NCI-H187 (cell line): ENCODE data around the gene PRPF38B.
"Not testable (repeated sequence)": the region's sequence is repeated elsewhere in the genome, so short reads cannot be mapped to it uniquely, and the experiment has no call there.

ENCODE experiments used
- DNase-seq, 2 experiments: peaks; one replicate each; lab custom pipeline; 2025; lab: John Stamatoyannopoulos, UW

The PRPF38B gene, protein sequence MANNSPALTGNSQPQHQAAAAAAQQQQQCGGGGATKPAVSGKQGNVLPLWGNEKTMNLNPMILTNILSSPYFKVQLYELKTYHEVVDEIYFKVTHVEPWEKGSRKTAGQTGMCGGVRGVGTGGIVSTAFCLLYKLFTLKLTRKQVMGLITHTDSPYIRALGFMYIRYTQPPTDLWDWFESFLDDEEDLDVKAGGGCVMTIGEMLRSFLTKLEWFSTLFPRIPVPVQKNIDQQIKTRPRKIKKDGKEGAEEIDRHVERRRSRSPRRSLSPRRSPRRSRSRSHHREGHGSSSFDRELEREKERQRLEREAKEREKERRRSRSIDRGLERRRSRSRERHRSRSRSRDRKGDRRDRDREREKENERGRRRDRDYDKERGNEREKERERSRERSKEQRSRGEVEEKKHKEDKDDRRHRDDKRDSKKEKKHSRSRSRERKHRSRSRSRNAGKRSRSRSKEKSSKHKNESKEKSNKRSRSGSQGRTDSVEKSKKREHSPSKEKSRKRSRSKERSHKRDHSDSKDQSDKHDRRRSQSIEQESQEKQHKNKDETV

GRCh38 chr1:108691942-108692723 is at the start of gene PRPF38B:
PRPF38B (plus strand) TSS chr1:108692310; CDS start chr1:108692592, 282 bp downstream.
- peak; percentile 77 to 83 for DNase-seq

GRCh38 chr1:108643492-108644335 is 48.4 kb upstream of the PRPF38B start:
- DNase-seq: peak in 1 of 2 experiments; percentile 7

DNA sequence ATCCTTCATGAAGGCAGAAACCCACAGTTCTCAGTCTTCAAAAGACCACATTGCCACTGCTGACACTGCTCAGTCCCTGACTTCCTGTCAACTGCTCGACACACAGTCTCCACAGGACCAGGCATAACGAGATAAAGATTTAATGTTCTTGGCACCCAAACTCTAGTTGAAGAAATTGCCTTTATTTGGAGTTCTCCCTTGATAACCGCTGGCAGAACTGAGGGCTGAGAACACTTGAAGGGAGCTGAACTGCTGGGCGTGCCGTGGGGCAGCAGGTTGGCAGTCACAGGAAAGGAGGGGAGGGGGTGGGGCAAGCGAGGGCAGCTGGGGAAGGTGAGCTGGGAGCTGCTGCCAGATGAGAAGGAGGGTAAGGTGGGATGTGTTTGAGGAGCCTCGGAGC is 47.1 kb upstream of the PRPF38B start:
- DNase-seq: no peak

DNA sequence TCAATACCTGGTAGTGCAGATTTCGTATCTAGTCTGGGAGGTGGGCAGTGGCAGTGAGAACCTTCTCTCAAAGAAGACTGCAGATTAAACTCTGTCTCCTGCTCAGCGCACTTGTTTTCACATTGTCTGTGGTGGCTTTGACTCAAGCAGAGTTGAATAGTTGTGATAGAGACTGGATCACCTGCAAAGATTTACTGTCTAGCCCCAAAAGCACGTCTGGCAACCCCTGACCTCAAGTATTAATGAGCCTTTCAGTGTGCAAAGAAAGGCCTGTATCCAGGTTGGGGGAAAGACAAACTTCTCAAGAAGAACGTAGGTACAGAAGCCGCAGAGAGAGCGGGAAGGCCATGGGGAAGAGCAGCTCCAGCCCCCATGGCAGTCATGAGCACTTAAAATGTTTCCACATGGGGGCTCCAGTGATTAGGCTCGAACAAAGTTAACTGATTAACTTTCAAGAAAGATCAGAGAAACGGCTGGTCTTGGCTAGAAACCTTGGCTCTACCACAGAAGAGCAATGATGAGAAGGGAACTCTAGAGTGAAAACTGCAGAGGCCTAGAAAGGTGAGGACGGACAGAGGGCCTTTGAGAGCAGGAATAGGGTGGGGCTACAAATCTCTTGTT is 46.4 kb upstream of the PRPF38B start:
- no peak for DNase-seq

DNA sequence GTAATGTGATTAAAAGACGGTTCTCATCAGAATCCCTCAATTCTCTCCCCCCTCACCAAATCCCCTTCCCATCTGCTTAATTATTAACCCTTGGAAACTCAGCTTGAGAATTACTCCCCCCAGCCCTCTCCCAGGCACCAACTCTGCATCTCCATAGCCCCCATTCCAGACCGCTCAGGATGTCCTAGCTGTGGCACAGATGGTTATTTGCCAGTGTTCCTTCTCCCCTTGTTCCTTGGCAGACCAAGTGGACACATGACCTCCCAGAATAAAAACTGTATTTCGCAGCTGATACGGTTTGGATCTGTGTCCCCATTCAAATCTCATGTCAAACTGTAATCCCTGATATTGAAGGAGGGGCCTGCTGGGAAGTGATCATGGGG is 45.9 kb upstream of the PRPF38B start:
- DNase-seq: no peak

DNA sequence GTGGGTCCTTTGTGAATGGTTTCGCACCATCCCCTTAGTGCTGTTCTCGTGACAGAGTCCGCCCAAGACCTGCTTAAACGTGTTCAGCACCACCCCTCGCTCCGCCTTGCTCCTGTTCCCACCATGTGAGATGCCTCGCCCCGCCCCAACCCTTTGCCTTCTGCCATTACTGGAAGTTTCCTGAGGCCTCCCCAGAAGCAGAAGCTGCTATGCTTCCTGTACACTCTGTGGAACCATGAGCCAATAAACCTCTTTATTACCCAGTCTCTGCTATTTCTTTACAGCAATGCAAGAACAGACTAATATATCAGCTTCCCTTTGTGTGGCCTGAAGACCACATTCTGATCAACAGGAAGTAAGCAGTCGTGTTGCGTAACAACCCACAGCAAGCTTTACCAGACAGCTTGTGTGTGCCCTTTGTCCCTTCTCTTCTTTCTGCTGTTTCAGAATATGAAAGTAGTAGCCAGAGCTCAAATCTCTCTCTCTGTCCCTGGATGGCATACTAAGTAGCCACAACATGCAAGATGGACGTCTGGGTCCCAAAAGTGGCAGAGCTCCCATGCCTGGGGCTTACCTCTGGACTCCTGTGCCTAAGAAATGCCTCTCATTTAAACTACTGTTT is 45.4 kb upstream of the PRPF38B start:
- DNase-seq: no peak

DNA sequence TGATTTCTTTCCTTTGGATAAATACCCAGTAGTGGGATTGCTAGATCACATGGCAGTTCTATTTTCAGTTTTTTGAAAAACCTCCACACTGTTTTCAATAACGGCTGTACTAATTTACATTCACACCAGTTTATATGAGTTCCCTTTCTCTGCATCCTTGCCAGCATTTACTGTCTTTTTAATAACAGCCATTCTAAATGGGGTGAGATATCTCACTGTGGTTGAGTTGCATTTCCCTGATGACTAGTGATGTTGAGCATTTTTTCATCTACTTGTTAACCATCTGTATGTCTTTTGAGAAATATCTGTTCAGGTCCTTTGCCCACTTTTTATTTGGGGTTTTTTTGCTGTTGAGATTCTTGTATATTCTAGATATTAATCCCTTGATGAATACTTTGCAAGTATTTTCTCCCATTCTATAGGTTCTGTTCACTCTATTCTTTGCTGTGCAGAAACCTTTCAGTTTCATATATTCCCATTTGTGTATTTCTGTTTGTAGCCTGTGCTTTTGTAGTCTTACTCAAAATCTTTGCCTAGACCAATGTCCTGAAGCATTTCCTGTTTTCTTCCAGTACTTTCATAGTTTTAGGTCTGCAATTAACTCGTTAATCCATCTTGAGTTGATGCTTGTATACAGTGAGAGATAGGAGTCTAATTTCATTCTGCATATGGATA is 38.5 kb upstream of the PRPF38B start:
- no peak for DNase-seq

GRCh38 chr1:108657356-108658080 is 34.6 kb upstream of the PRPF38B start:
- DNase-seq: no peak

DNA sequence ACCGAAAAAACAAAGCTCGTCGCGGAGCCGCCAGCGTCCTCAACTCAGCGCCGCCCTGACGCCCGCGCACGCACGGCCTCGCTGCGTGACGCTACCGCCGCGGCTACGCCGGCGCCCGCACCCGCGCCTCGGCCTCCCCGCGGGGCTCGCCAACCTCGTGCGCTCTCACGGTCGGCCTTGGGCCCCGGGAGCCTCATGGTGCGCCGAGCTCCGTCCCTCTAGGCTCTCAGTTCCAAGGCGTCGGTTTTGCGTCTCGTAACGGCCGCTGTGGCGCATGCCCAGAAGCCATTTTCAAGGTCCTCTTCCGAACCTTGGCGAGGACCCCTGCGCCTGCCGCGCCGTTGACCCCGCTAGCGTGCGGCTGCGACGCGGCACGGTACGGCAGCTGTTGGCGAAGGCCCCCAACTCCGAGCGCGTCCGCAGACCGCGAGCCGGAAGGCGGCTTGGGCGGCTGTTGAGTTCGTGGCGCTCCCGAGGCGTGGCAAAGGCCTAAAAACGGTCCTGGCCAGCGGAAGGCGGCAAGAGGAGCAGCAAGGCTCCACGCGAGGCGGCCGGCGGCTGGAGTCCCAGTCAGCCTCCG is 31.0 kb upstream of the PRPF38B start, which contains the start of gene HENMT1:
Gene HENMT1, minus strand, starts transcription at position 64 of the 580 bp plus-strand sequence. CDS start 1,209 bp downstream, outside the sequence.
- peak in 1 of 2 experiments; percentile 39 for DNase-seq

- no peak for DNase-seq
These were observed 29.0 kb upstream of the PRPF38B start for GRCh38 chr1:108663074-108663473.

DNA sequence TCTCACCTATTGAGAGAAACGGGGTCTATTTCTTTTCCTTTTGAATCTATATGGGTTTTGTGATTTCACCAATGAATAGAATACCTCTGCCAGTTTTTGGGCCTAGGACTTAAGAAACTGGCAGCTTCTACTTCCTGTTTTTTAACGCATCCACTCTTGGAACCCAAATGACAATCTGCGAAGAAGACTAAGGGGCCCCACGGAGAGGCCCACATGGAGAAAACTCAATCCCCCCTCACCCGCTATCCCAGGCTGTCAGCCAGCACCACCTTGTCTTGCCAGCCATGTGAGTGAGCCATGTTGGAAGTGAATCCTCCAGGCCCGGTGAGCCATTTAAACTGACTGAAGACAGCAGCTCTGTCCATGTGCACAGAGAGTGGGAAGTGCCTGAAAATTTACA is 27.6 kb upstream of the PRPF38B start:
- no peak for DNase-seq

- no peak for DNase-seq
These were observed 27.0 kb upstream of the PRPF38B start for GRCh38 chr1:108665067-108665466.

- DNase-seq: no peak
These were observed 26.3 kb upstream of the PRPF38B start for GRCh38 chr1:108665771-108666170.

DNA sequence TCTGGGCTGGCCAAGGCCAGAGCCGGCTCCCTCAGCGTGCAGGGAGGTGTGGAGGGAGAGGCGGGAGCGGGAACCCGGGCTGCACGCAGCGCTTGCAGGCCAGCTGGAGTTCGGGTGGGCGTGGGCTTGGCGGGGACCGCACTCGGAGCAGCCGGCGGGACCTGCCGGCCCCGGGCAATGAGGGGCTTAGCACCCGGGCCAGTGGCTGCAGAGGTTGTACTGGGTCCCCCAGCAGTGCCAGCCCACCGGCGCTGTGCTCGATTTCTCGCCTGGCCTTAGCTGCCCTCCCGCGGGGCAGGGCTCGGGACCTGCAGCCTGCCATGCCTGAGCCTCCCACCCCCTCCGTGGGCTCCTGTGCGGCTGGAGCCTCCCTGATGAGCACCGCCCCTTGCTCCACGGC is 24.7 kb upstream of the PRPF38B start:
- DNase-seq: not testable (repeated sequence)

DNA sequence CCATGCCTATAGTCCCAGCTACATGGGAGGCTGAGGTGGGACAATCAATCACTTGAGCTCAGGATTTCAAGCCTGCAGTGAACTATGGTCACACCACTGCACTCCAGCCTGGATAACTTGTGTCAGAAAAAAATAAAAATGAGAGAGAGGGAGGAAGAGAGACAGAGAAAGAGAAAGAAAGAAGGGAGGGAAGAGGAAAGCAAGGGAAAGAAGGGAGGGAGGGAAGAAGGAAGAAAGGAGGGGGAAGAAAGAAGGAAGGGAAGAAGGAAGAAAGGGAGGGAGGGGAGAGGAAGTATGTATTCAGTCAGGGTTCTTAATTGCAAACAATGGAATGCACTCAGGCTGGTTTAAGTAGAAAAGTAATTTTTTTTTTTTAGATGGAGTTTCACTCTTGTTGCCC is 23.3 kb upstream of the PRPF38B start:
- DNase-seq: no peak

DNA sequence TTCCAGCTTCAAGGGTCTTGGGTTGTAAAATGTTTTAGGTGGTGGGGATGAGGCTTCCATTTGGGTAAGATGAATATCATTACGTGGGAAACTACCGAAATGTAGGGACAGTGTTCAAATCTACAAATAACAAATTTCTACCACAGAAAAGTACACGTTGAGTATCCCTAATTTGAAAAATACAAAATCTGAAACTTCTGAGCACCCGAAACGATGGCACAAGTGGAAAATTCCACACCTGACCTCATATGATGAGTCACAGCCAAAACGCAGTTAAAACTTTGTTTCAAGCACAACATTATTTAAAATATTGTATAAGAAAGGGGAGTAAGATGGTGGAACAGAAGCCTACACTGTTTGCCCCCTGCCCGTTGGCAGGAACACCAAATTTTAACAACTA is 22.4 kb upstream of the PRPF38B start:
- DNase-seq: no peak

- no peak for DNase-seq
These were observed 21.9 kb upstream of the PRPF38B start for GRCh38 chr1:108670131-108670773.

DNA sequence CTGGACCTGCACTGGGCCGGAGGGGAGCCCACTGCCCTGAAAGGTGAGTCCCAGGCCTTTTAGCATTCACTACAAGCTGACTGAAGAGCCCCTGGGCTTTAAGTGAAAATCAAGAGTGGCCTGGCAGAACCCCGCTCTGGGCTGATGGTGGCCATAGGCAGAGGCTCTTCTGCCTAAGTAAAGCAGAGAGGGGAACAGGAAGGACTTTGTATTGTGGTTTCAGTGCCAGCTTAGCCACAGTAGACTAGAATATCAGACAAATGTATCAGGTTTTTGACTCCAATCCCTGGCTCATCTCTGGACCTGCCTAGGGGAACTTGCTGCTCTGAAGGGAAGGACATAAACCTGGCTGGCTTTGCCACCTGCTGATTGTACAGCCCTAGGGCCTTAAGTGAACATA is 21.0 kb upstream of the PRPF38B start:
- DNase-seq: no peak

DNA sequence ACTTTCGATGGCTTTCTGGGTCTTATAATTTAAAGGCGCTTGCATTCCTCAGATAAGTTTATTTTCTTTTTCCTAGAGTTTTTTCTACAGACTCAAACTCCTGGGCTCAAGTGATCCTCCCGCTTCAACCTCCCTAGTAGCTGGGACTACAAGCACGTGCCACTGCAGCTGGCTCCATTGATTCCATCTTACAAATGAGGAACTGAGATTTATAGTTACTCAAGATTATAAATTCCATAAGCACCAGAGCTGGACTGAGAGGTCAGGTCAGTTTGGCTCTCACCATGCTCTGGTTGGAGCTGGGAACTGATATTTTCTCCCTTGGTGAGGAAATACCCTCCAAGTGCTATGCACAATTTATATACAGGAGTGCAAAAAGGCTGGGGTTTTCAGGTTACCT is 13.4 kb upstream of the PRPF38B start:
- no peak for DNase-seq
